ENCODE data around the gene GNB4.

DNA sequence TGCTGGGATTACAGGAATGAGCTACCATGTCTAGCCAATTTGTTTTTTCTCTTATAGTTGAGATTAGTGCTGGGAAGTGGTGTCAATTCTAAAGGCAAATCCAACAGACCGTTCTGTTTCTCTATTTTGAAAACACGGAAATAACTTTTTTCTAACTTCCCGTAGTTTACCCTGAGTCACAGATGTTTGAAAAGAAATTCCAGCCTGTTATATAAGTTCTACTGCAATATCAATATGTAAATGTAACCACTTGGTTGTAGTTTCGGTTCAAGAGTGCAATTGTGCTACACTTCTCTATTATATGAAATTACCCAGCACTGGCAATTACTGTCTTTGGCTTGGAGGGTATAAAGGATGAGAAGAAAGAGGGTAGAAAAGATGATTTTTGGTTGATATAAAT lies 22.3 kb upstream of the GNB4 start:
- TF ChIP-seq, protein P1, sequence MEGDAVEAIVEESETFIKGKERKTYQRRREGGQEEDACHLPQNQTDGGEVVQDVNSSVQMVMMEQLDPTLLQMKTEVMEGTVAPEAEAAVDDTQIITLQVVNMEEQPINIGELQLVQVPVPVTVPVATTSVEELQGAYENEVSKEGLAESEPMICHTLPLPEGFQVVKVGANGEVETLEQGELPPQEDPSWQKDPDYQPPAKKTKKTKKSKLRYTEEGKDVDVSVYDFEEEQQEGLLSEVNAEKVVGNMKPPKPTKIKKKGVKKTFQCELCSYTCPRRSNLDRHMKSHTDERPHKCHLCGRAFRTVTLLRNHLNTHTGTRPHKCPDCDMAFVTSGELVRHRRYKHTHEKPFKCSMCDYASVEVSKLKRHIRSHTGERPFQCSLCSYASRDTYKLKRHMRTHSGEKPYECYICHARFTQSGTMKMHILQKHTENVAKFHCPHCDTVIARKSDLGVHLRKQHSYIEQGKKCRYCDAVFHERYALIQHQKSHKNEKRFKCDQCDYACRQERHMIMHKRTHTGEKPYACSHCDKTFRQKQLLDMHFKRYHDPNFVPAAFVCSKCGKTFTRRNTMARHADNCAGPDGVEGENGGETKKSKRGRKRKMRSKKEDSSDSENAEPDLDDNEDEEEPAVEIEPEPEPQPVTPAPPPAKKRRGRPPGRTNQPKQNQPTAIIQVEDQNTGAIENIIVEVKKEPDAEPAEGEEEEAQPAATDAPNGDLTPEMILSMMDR (conservative IDR thresholded peaks at IDR 0.05; ENCODE audit: low read depth, low read length): no peak
- TF ChIP-seq EZH2 (IDR thresholded peaks at IDR 0.05; ENCODE audit: borderline replicate concordance, low read depth, low read length, poor library complexity, severe bottlenecking): no peak
